HG03103 (cell line): Measurements from ENCODE around the gene MCM8.

Experiments
- ATAC-seq: cut with Tn5 transposase; IDR thresholded peaks from one replicate; pipeline ENCODE4 v1.9.1; 2021; ENCODE audit warnings: low read depth; ENCODE audit not compliant: unreplicated experiment

The MCM8 gene

DNA sequence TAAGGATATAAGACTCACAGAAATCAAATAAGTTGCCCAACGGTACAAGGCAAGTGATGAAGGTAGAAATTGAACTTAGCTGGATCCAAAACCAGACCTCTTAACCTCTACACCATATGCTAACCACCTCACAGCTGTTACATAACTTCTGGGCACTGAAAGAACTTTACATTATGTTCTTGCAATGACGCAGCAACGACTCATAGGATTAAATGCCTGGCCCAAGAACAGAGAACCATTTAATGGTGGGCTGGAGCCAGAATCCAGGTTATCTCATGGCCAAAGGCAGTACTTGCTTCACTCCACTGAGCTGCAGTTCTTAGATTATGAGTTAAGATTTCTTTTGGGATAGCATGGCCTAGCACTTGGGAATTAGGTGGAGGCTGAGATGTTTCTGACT lies 4.5 kb upstream of the MCM8 start:
- no peak for ATAC-seq

DNA sequence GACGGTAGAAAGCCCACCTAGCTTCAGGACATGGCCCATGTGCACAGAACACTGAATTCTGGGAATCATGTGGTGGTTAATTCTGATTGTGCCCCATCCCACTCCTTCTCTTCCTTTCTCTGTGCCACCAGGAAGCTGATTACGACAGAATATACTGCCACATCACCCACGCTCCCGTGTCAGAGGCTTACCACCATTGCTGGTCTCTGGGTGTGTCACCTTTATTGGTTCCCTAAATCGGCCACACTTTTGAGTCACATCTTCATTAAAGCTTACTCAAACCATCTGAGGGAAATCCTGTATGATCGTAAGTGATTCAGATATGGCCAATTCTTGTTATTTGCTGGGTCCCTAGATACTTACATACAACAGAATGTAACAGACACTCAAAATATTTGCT lies 3.2 kb upstream of the MCM8 start:
- no peak for ATAC-seq

DNA sequence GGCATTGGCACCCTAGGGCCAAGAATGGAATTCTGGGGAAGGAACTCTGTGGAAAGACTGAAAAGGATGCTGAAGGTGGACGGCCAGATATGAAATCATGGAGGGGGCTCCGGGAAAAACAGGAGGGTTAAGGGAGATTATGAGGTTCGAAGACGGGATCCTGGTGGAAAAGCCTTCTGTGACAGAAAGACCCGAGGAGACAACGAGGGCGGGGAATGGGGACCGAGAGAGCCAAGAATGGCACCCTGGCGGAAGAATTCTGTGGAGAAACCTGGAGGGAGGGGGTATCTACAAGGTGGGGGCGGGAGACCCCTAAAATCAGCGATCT lies 545 bp upstream of the MCM8 start:
- ATAC-seq = no peak

GRCh38 chr20:5967469-5967868 lies 17.0 kb downstream of the MCM8 start:
- no peak for ATAC-seq

DNA sequence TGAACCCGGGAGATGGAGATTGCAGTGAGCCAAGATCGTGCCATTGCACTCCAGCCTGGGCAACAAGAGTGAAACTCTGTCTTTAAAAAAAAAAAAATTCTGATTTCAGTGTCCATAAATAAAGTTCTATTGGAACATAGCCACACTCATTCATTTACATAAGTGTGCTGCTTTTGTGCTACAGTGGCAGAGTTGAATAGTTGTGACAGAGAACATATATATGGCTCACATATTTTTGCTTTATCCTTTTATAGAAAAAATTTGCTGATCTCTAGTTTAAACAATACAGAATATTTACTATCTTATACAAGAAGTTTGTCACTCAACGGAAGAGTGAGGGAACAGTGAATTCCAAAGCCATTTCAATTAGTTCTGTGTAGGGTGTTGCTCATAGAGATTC lies 18.0 kb downstream of the MCM8 start:
- no peak for ATAC-seq

GRCh38 chr20:5969348-5969935 lies 19.0 kb downstream of the MCM8 start:
- no peak for ATAC-seq

DNA sequence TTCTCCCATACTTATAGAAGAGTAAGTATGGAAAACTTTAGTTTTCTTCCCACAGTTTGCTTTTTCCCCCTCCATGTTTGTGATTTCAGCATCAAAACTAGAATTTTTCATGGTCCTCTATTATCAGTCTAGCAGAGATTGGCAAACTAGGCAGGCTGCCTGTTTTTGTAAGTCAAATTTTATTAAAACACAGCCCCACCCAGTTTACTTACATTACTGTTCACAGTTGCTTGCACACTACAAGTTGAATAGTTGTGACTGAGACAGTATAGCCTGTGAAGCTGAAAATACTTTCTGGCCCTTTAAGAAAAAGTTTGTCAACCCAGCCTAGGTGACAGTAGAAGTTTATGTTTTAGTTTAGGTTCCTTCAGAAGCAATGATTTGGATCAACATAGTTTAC lies 19.5 kb downstream of the MCM8 start:
- ATAC-seq = no peak

DNA sequence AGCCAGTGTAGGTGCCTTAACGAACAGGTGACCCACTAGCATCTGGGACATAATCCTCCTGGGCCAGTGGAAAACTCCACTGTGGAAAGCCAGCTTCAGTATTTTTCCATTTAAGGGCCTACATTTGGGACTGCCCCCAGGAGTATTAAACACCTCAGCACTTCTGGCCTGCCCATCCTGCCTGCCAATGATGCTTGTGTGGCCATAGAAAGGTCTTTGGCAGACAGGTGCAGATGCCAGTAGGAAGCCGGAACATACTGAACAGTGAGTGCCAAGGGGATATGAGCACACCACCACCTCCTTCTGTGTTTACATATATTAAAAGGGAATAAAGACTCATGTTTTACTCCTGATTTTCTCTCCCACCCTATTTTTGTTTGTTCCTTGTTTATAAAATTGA lies 19.9 kb downstream of the MCM8 start:
- no peak for ATAC-seq

- ATAC-seq = no peak
Measured at GRCh38 chr20:5971203-5971602, 20.8 kb downstream of the MCM8 start.

DNA sequence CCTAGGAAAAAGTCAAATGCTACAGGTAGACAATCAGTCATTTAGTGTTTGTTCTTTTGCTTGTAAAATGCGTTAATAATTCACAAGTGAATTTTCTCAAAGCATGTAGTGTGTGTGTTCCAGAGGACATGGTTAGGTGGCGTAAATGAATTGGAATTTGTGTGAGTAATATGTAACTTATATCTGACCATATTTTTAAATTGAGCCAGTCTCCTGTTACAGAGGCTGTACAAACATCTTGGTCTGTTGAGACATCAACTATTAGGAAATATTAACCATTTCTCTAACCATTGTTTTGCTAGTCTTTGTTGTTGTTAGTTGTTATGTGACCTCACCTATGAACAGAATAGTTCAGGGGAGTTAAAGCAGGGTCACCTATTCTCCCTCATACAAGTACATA lies 22.7 kb downstream of the MCM8 start:
- no peak for ATAC-seq

- no peak for ATAC-seq
Measured at GRCh38 chr20:5973971-5974370, 23.5 kb downstream of the MCM8 start.

GRCh38 chr20:5974531-5974930 lies 24.1 kb downstream of the MCM8 start:
- no peak for ATAC-seq

DNA sequence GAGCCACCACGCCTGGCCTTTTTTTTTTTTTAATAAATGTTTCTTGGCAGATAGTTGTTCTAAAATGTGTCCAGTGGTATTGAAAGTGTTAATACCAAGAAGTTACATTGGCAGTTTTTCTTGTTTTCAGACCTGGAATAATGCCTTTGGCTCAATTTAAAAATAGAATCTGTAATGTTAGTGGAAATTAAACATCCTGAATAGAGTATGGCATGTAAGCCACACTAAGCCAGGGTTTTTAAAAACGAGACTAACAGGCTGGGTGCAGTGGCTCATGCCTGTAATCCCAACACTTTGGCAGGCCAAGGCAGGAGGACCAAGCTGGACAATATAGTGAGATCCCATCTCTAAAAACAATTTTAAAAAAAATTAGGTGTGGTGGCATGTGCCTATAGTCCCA lies 25.3 kb downstream of the MCM8 start:
- no peak for ATAC-seq

GRCh38 chr20:5977223-5977622 lies 26.8 kb downstream of the MCM8 start:
- ATAC-seq = no peak

DNA sequence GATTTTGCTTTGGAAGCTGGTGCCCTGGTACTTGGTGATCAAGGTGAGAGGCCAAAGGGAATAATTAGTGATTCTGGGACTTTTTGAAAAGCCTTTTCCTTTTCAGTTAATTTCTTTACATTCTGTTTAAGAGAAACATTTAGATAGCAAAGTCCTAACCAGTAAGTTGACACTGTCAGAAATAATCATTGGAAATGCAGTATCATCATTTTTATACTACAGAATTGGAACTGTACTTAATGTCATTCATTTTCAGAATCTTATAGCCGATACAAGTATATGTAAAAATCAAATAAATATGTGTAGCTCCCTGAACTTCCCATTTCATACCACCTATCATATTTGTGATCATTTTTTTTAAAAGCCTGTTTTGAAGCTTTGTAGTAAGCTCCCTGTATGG lies 27.5 kb downstream of the MCM8 start:
- ATAC-seq = no peak

DNA sequence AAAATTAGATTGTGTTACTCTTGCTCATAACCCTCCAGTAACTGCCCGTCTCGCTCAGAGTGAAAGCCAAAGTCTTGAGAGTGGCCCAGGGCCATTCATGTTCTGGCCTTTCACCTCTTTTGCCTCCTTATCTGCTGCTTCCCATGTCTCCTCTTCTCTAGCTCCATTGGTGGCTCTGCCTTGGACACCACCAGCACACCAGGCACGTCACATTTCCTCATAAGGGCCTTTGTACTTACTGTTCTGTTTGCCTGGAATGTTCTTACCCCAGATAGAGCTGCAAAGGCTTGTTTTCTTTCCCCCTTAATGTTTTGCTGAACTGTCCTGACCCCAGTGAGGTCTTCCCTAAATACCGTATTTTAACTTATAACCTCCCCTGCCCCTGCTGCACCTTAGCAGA lies 29.3 kb downstream of the MCM8 start:
- ATAC-seq = no peak

DNA sequence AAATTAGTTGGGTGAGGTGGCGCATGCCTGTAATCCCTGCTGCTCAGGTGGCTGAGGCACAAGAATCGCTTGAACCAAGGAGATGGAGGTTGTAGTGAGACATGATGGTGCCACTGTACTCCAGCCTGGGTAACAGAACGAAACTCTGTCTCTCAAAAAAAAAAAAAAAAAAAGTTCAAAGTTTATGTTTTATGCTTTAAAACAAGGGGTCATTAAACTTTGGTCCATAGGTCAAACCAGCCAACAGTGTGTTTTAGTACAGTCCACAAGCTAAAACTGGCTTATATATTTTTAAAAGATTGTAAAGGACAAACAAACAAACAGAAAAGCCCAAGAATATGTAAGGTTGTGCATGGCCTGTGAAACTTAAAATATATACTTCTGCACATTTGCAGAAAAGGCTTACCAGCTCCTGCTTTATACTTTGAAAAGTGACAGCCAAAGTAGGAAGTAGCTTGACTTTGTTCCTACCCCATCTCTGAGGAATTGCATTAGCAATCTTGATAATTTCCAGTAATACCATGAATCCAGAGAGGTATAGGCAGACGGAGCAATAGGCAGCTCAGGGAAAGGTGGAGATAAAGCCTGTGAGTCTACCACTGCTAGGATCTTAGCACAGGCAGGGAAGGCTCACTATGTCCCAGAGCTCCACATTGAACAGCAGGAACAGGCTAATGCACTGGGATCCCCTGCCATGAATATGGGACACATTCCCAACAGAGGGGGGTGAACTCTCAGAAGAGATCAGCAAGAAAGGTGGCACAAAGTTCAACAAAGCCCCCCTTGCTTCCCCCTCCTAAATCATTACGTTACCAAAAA lies 30.5 kb downstream of the MCM8 start:
- no peak for ATAC-seq

GRCh38 chr20:5987383-5987782 lies 36.9 kb downstream of the MCM8 start:
- no peak for ATAC-seq

DNA sequence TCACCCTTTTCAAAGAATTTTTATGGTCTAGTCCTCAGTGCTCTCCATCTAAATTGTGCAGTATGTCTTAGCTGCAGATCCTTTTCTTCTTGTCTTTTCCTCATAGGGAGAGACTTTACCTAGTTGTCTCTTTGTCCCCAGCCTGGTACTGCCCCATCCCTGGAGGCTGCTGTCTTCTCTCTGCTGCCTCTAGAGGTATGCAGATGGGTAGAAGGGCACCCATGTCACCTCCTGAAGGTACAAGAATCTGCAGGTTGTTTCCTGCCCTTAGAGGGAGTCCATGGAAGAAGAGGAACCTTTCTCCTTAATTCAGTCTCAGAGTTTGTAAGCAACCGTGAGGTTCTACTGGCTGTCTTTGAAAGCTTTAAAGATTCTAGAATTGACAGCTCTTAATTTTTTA lies 39.1 kb downstream of the MCM8 start:
- ATAC-seq = no peak

DNA sequence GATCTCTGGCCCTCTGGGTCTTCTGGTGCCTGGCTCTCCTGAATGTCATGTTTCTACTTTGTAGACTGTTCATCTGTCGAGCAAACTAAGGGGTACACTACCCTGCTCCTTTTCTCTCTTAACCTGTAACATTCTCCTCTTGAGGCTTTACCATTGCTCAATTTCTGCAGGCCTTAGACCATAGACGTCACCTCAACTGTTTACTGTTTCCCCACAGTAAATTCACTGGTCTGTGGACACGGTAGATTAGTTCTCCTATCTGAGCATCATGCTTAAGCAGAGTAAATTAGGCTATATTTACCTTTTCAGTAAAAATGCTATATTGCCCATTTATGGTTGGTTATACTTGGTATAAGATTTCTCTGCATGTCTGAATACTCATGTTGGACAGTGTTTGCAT lies 40.5 kb downstream of the MCM8 start:
- no peak for ATAC-seq

DNA sequence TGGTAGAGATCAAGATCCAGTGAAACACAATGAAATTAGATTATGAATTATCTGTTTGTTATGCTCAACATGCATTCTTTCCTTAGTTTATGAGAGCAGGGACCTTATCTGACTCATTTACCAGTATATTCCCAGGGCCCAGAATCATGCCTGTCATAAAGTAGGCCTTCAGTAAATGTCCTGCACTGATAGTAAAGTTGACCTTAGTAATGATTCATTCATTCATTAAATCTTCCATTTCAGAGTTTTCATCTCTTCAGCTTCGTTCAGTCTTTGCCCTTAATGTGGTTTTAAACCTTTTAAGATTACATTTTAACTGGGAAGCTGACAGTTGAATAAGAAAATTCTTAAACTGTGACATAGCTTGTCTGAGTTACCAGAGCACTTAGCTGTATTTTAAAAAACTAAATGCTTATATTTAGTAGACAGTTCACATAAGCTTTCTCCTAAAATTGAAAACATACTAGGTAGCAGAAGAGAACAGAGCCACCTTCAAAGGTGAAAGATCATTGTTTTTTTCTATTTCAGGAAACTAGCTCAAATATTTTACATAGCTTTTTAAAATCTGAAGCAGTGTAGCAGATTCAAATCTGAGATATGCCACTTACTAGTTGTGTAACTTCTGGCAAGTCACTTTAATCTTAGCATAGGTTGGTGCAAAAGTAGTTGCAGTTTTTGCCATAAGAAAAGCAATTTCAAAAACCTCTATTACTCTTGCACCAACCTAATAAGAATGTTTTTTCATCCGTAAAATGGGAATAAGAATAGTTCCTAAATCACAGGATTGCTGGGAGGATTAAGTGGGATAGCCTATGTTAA lies 41.4 kb downstream of the MCM8 start:
- no peak for ATAC-seq

DNA sequence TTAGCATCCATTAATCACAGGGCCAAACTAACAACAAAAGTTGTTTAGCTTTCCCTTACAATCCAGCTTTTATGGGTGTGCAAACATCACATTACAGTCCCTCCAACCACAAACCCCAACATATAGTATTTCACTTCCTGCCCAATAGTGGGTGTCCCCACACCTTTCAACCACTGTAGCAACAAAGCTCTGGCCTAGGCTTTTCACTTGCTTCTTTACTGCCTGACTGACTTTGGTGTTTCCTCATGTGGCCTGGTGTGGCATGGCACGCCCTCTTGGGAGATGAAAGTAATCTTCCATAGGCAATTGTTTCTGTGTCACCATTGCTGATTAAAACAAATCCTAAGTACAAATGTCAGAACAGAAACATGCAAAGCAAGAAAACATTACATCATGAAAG lies 46.3 kb downstream of the MCM8 start:
- peak; percentile 99 for ATAC-seq
